IPS DF 6.9 (cell line): ENCODE results near the gene NPHP4.

Experiments
- DNase-seq: peaks from one replicate; pipeline ENCODE4 v3.0.0-alpha.2; 2013; ENCODE audit warnings: low read depth, low spot score
- H3K27ac ChIP-seq: one replicate; pipeline ENCODE4 v1.5.1; 2013; ENCODE audit warnings: low read length, control low read depth
- H3K27me3 ChIP-seq: 2 replicates; pipeline ENCODE4 v1.6.1; 2013; ENCODE audit warnings: mild to moderate bottlenecking, low read length; ENCODE audit not compliant: control insufficient read depth, insufficient read depth
- H3K36me3 ChIP-seq: 2 replicates; pipeline ENCODE4 v1.6.1; 2013; ENCODE audit warnings: low read length; ENCODE audit not compliant: control insufficient read depth, insufficient read depth
- H3K4me1 ChIP-seq: 2 replicates; pipeline ENCODE4 v1.6.1; 2013; ENCODE audit warnings: low read length; ENCODE audit not compliant: control insufficient read depth, insufficient read depth
- H3K4me3 ChIP-seq: 2 replicates; pipeline ENCODE4 v1.5.1; 2013; ENCODE audit warnings: mild to moderate bottlenecking, low read length
- H3K9me3 ChIP-seq: 2 replicates; pipeline ENCODE4 v1.6.1; 2013; ENCODE audit warnings: low read length, inconsistent platforms; ENCODE audit not compliant: control insufficient read depth, insufficient read depth
- WGBS: extraction: QIAGEN DNeasy Blood & Tissue Kit; methylation state at CpG from one replicate; pipeline ENCODE4 v1.1.7; 2013; ENCODE audit warnings: mixed read lengths, missing lambda C conversion rate; ENCODE audit not compliant: insufficient read length, insufficient coverage; 5-methylcytosine and 5-hydroxymethylcytosine counted together

NPHP4 gene

DNA sequence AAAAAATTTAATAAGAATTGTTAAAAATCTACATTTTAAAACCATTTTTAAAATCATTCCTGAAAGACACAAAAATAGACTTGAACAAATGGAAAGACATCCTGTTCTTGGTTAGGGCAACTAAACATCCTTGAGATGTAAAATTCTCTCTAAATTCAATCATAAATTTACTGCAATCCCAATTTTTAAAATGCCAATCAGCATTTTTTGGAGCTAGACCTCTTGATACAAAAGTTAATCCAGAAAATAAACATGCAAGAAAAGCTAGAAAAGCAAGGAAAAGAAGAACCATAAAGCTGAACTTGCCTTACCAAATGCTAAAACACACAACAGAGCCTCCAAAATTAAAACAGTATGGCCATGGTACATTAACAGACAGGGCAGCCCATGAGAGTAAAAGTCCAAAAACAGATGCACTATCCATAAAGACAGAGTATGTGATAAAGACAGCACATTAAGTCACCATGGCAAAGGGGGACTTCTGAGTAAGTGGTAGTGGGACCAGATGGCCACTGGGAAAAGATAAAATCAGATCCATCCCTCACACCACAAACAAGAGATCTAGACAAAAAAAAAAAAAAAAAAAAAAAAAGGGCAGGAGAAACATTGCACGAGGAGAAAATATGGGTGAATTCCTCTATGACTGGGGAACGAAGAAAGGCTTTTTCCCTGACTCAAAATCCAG is 51.4 kb downstream of the NPHP4 start:
- DNase-seq: no peak
- Histone ChIP-seq H3K27ac (no peak overlapping the region), H3K36me3 (peaks cover 2% of the 10 kb centered on the region; the same call in 1 of the 2 replicates), H3K9me3 (no peaks in the 10 kb centered on the region), H3K4me3 (no peak overlapping the region), H3K4me1 (no peaks in the 10 kb centered on the region; the same call in 1 of the 2 replicates), H3K27me3 (no peaks in the 10 kb centered on the region)
- no CpG with 5 or more reads among the region's 2 CpGs for WGBS

DNA sequence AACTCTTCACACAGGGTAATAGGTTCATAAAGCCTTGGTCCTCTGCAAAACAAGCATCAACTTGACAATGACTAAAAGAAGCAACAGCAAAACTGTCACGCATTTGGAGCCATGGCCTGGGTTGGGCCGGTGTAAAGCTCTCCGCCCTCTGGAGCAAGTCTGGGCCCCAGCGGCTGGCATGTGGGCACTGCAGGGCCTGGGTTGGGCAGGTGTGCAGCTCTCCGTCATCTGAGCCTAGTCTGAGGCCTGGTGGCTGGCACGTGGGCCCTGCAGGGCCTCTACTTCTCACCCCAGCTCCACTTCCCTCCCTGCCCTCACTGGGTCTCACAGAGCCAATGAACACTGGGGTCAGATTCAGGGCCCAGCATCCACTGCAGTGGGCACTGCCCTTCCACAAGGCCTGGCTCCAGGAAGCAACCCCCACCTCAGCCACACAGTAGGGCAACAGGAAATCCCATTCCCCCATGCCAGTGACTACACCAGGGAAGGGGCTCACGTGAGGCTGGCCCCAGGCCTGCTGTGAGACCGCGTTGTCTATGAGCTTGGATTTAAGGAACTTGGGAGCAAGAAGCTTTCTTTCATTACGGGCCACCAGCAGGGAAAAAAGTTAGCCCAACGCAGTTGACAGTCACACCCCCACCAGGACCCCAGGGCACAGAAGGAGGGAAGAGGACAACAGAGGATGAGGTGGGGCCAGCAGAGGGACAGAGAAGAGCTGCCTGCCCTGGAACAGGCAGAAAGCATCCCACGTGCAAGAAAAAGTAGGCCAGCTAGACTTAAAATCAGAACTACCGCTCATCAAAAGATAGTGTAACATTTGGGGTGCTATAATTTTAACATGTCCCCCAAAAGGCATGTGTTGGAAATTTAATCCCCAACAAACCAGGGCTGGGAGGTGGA is 52.7 kb downstream of the NPHP4 start:
- H3K27ac ChIP-seq: no peak overlapping the region
- no peak overlapping the region for H3K4me3 ChIP-seq
- no peaks in the 10 kb centered on the region; the same call in 1 of the 2 replicates for H3K4me1 ChIP-seq
- H3K36me3 ChIP-seq: peaks cover 2% of the 10 kb centered on the region; the same call in 1 of the 2 replicates
- H3K27me3 ChIP-seq: no peaks in the 10 kb centered on the region
- no CpG with 5 or more reads among the region's 13 CpGs for WGBS
- H3K9me3 ChIP-seq: no peaks in the 10 kb centered on the region
- DNase-seq: no peak

DNA sequence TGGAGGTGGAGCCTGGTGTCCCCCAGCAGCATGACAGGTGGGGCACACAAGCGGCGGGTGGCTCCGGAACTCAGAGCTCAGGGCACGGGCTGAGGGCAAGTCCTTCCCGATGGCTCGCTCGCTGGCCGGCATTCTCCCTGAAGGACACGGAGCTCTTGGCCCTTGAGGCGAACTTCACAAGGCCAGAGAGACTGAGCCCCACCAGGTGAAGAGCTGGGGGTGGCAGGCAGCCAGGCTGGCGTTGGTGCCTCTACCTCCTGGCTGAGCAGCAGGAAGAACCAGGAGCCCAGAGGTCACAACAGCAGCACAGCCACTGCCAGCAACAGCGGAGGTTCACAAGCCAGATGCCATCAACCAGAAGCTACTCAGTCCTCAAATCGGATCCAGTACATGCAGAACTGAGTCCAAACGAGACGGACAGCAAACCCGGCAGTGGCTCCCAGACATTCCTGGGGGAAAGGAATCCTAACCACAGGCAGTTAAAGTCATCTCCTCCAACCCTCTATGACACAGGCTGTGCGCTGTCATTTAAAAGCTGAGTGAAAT is 54.1 kb downstream of the NPHP4 start:
- no peaks in the 10 kb centered on the region for H3K9me3 ChIP-seq
- WGBS: no CpG with 5 or more reads among the region's 17 CpGs
- no peak overlapping the region for H3K4me3 ChIP-seq
- no peaks in the 10 kb centered on the region for H3K27me3 ChIP-seq
- no peaks in the 10 kb centered on the region; the same call in 1 of the 2 replicates for H3K4me1 ChIP-seq
- no peak overlapping the region for H3K27ac ChIP-seq
- no peak for DNase-seq
- peaks cover 2% of the 10 kb centered on the region; the same call in 1 of the 2 replicates for H3K36me3 ChIP-seq

DNA sequence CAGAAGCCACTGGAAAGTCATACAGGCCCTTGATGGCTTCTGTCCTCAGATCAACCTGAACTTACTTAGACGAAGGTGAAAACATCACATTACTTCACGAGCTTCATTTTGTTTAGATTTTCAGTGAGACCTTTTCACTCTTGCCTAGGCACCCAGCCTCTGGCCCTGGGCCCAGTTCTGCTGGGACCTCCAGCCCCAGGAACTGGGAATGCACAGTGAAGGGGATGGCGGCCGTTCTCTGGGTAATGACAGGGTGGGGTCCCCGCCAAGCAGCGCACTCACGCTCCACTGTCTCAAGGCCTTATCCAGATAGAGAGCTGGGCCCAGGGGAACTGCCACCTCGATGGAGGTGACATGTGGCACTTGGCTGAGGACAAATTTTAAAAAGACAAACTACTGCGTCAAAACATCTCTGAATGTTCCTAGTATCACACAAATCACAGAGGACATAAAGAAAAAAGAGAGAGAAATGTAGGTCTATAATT is 54.8 kb downstream of the NPHP4 start:
- Histone ChIP-seq H3K36me3 (peaks cover 2% of the 10 kb centered on the region; the same call in 1 of the 2 replicates), H3K4me1 (no peaks in the 10 kb centered on the region; the same call in 1 of the 2 replicates), H3K27ac (no peak overlapping the region), H3K4me3 (no peak overlapping the region), H3K9me3 (no peaks in the 10 kb centered on the region), H3K27me3 (no peaks in the 10 kb centered on the region)
- no CpG with 5 or more reads among the region's 9 CpGs for WGBS
- DNase-seq: no peak

DNA sequence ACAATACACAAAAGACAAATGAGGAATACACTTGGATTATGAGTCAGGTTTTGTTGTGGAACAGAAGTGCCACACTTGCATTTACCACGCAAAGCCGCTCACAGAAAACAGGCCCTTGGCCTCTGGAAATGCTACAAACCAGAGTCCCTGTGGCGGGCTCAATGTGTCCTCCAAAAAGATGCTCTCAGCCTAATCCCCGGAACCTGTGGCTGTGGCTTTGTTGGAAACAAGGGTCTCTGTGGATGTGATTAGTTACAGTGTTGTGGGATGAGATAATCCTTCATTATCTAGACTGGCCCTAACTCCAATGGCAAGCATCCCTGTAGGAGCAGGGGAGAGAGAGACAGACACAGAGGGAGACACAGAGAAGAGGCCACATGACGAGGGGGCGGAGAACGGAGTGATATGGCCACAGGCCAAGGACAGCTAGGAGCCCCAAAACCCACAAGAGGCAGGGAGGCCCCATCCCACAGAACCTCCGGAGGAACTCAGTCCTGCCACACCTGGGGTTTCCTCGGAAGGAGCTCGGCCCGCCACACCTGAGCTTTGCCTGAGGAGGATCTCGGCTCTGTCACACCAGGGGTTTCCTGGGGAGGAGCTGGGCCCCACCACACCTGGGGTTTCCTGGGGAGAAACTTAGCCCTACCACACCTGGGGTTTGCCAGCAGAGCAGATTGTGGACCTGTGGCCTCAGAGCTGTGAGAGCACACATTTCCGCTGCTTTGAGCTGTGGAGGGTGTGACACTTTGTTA is 55.4 kb downstream of the NPHP4 start:
- no peaks in the 10 kb centered on the region; the same call in 1 of the 2 replicates for H3K4me1 ChIP-seq
- no peaks in the 10 kb centered on the region for H3K9me3 ChIP-seq
- WGBS: no CpG with 5 or more reads among the region's 13 CpGs
- H3K36me3 ChIP-seq: peaks cover 2% of the 10 kb centered on the region; the same call in 1 of the 2 replicates
- H3K27ac ChIP-seq: no peak overlapping the region
- H3K27me3 ChIP-seq: no peaks in the 10 kb centered on the region
- DNase-seq: no peak
- H3K4me3 ChIP-seq: no peak overlapping the region

DNA sequence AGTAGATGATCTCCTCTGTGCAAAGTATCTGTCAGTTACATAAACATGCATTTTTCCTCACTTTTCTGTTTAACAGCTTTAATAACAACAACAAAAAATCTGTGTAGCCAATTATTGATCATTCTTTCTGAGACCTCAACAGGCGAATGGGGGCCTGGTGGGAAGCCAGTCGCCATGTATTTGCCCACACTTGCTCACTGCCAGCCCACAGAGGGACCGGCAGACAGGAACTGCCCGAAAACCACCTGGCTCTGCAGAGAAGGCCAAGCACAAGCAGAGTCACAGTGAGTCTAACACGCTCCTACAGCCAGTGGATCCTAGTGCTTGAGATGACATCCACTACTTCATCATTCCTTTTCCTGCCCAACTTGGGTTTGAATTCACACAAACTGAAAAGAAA is 56.1 kb downstream of the NPHP4 start:
- no peaks in the 10 kb centered on the region for H3K27me3 ChIP-seq
- no peak overlapping the region for H3K4me3 ChIP-seq
- no CpG with 5 or more reads among the region's 5 CpGs for WGBS
- no peak overlapping the region for H3K27ac ChIP-seq
- DNase-seq: no peak
- H3K36me3 ChIP-seq: peaks cover 2% of the 10 kb centered on the region; the same call in 1 of the 2 replicates
- H3K9me3 ChIP-seq: no peaks in the 10 kb centered on the region
- H3K4me1 ChIP-seq: no peaks in the 10 kb centered on the region; the same call in 1 of the 2 replicates

DNA sequence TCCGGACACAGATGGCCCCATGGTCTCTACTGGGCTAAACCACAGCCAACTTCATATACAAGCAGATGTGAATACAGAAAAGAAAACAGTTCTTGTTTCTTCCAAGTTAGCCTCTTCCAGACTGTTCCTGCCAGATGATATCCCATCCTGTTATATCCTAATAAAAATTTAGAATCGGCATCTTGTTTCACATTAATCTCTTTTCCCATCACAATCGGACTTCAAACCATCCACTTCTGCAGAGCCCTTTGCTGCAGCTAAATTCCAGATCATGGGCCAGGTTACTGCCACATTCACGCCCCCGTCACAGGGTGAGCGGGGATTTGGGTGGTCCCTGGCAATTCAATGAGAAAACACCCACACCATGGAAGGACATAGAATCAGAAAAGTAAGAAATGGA is 57.2 kb downstream of the NPHP4 start:
- no peak for DNase-seq
- Histone ChIP-seq H3K27ac (no peak overlapping the region), H3K36me3 (peaks cover 2% of the 10 kb centered on the region; the same call in 1 of the 2 replicates), H3K27me3 (no peaks in the 10 kb centered on the region), H3K4me3 (no peak overlapping the region), H3K4me1 (no peaks in the 10 kb centered on the region; the same call in 1 of the 2 replicates), H3K9me3 (no peaks in the 10 kb centered on the region)
- WGBS: no CpG with 5 or more reads among the region's 6 CpGs

DNA sequence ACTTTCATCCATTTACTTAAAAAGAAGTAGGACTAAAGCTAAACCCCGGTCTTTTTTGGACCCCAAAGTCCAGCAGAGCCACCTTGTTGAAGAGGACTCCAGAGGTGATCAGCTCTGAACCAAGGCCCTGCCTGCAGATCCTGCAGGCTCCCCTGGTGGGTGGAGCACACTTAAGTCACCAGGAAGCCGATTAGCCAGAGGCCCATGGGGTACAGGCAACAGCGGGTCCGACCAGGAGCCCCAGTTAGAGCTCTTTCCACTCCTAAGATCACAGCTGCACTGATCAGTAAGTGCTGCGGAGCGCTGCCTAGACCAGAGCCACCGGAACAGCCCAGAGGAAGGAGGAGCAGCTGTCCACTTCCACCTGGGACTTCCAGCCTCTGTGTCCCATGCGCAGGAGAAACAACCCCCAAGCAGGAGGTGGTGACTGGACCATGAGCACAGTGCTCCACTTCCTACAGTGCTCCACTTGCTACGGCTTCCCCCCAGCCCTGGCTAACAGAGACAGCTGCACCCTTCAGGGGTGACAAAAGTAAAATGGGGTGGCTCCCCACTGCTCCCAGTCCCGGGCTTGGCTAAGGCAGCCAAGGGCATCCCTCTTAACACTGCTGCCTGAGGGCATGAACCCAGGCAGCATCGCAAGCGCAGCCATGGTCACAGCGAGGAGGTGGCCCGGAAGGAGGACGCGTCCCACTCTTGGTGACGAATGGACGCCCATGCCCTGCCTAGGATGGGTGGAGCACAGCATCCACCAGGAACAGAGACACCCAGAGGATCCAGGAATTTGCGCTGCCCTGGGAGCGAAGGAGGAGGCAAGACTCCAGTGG is 58.0 kb downstream of the NPHP4 start:
- Histone ChIP-seq H3K36me3 (peaks cover 2% of the 10 kb centered on the region; the same call in 1 of the 2 replicates), H3K27me3 (no peaks in the 10 kb centered on the region), H3K4me1 (no peaks in the 10 kb centered on the region), H3K9me3 (no peaks in the 10 kb centered on the region), H3K4me3 (no peak overlapping the region), H3K27ac (no peak overlapping the region)
- DNase-seq: no peak
- no CpG with 5 or more reads among the region's 20 CpGs for WGBS

DNA sequence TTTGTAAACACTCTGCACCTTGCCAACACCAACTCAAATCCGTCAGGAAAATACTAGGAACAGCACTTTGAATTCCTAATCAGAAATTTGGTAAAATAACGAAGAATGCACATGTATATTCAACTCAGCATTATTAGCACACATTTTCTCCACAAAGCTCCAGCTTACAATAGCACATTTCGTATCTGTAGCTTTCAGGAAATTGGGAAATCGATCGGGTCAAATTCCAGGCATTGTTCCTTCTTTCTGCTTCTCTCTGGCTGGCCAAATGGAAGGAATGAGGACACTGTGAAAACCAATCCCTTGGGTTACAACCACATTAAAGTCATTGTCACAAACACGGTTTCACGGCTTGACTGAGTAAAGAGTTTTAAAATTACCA is 58.6 kb downstream of the NPHP4 start:
- no CpG with 5 or more reads among the region's 7 CpGs for WGBS
- H3K27ac ChIP-seq: no peak overlapping the region
- H3K36me3 ChIP-seq: peaks cover 2% of the 10 kb centered on the region; the same call in 1 of the 2 replicates
- no peak for DNase-seq
- H3K27me3 ChIP-seq: no peaks in the 10 kb centered on the region
- H3K9me3 ChIP-seq: no peaks in the 10 kb centered on the region
- no peaks in the 10 kb centered on the region for H3K4me1 ChIP-seq
- no peak overlapping the region for H3K4me3 ChIP-seq
